Germinal center (tissue), 1 donor: Measurements from ENCODE around the gene SCART1.
"Not testable (repeated sequence)": the region's sequence is repeated elsewhere in the genome, so short reads cannot be mapped to it uniquely, and the experiment has no call there.

ENCODE experiments used
- DNase-seq: peaks from one replicate; pipeline ENCODE4 v3.0.0; 2012; ENCODE audit warnings: mixed read lengths, low spot score

Gene SCART1

DNA sequence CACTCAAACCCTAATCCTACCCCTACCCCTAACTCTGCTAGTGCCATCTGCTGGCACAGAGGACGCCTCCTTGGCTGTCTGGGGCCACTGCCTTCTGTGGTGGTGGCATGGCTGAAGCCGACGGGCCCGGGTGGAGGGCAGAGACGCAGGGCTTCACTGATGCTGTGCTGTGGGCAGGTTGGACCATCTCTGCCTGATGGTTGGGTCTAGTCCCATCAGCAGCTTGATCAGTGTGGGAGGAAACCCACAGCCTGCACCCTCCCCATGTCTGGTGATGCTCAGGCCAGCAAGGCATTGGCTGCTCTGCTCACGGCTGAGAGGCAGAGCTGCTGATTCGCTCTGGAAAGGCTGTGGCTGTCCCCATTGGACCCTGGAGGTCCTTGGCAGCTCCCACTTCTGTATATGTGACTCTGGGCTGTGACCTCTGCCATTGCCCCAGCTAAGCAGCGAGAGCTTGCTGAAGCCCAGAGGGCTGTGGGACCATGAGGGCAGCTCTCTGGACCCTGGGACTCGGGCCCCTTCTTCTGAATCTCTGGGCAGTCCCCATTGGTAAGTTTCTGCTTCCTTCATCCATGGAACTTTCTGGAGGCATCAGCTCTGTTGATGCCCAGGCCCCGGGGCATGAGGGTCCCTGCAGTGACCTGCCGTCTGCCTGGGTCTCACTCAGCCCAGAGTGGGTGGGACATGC is at the start of gene SCART1:
Gene SCART1, plus strand, starts transcription at position 430 of the 688 bp plus-strand sequence. Its CDS starts 53 bp downstream, at position 483.
- no peak for DNase-seq

DNA sequence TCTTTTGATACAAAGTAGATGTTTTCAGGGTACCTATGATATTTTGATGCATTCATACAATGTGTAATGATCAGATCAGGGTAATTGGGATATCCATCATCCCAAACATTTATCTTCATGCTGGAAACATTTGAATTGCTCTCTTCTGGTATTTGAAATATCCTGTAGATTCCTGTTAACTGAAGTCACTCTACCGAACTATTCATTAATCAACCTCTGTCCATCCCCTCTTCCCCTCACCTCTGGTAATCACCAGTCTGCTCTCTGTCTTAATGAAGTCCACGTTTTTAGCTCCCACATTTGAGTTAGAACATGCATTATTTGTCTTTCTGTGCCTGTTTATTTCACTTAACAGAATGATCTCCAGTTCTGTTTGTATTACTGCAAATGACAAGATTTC is 48.5 kb upstream of the SCART1 start:
- DNase-seq: no peak

DNA sequence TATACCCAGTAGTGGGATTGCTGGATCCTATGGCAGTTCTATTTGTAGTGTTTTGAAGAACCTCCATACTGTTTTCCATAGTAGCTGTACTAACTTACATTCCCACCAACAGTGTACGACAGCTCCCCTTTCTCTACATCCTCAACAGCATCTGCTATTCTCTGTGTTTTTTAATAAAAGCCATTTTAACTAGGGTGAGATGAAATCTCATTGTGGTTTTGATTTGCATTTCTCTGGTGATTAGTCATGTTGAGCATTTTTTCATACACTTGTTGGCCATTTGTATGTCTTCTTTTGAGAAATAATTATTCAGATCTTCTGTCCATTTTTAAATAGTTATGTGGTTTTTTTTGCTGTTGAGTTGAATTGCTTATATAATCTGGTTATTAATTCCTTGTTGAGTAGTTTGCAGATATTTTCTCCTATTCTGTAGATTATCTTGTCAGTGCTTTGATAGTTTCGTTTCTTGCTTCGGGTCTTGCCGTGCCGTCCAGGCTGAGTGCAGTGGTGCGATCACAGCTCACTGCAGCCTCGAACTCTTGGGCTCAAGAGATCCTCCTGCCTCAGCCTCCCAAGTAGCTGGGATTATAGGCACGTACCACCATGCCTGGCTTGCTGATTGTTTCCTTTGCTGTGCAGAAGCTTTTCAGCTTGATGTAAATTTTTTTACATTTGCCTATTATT is 47.8 kb upstream of the SCART1 start:
- no peak for DNase-seq

DNA sequence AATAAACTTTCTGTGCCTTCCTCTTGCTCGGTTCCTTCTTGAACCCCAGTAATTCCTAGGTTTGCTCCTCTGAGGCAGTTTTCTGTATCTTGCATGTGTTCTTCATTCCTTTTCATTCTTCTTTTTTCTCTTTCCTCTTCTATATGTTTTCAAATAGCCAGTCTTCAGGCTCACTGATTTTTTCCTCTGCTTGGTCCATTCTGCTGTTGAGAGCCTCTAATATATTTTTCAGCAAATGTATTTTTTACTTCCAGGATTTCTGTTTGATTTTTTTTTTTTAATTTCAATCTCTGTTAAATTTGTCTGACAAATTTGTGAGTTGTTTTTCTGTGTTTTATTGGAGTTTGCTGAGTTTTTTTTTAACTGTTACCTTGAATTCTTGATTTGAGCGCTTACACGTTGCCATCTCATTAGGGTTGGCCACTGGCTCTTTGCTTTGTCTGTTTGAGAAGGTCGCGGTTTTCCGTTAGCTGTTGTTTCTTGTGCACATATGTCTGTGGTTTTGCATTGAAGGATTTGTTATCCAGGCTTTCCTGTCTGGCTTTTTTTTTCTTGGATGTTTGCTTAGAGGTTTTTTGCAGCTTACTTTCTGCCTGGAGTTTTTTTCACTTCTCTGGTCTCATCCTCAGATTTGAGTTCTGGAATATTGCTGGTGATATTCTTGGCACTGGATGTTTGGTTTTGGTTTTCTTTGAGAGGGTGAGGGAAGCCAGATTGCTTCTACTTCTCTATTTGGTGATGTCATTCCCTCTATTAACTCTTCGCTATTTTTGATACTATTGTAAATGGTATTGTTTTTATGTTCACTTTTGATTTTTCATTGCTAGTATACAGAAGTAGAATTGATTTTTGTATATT is 42.0 kb upstream of the SCART1 start:
- no peak for DNase-seq

DNA sequence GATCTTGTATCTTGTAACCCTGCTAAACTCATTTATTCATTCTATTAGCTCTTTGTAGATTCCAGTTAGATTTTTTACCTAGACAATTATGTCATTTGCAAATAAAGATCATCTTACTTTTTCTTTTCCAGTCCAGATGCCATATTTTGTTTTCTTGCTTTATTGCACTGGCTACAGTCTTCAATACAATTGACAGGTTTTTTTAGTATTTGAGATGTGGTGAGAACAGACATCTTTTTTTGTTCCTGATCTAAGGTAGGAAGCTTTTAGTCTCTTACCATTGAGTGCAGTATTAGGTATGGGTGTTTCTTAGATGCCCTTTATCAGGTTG is 41.4 kb upstream of the SCART1 start:
- DNase-seq: no peak

DNA sequence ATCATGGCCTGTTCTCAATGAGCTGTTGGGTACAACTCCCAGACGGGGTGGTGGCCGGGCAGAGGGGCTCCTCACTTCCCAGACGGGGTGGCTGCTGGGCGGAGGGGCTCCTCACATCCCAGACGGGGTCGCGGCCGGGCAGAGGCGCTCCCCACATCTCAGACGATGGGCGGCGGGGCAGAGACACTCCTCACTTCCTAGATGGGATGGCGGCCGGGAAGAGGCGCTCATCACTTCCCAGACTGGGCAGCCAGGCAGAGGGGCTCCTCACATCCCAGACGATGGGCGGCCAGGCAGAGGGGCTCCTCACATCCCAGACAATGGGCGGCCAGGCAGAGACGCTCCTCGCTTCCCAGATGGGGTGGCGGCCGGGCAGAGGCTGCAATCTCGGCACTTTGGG is 39.3 kb upstream of the SCART1 start:
- DNase-seq: not testable (repeated sequence)

DNA sequence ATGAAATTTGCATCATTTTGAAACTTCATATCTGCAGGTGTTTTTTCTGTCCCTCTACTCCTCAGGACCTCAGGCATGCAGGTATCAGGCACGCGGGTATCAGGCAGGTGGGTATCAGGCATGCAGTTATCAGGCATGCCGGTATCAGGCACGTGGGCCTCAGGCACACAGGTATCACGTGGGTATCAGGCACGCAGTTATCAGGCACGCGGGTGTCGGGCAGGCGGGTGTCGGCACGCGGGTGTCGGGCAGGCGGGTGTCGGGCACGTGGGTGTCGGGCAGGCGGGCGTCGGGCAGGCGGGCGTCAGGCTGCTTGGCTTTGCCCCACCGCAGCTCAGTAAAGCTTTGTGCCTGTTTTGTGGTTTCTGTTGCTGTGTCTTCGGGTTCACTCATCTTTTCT is 38.0 kb upstream of the SCART1 start:
- no peak for DNase-seq

DNA sequence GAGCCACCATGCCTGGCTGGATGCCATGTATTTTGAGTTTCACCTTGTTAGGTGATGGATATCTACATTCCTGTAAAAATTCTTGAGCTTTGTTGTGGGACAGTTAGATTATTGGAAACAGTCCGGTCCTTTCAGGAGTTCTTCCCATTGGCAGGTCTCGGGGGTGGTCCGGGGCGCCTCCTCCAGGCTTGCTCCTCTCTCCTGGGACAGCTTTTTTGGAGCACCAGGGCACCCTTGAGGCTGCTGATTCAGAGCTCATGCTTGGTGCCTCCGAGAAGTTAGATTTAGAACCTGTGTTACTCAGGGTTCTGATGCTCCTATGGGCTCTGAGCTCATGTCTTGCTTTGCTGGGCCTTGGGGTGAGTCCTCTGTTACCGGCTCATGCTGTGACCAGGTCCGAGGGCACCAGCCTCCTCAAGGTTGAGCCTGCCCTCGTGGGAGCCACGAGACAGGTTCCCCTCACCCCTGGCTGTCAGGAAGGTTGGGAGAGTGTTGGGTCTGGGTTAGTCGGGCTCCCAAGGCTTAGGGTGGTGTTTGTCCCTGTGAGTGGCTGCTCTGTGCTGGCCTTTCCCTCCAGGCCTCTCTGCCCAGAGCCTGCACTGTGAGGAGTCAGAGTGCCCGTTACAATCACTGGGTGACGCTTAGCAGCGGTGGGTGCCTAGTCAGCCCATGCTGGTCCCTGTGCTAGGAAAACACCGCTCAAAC is 35.3 kb upstream of the SCART1 start:
- DNase-seq: no peak

DNA sequence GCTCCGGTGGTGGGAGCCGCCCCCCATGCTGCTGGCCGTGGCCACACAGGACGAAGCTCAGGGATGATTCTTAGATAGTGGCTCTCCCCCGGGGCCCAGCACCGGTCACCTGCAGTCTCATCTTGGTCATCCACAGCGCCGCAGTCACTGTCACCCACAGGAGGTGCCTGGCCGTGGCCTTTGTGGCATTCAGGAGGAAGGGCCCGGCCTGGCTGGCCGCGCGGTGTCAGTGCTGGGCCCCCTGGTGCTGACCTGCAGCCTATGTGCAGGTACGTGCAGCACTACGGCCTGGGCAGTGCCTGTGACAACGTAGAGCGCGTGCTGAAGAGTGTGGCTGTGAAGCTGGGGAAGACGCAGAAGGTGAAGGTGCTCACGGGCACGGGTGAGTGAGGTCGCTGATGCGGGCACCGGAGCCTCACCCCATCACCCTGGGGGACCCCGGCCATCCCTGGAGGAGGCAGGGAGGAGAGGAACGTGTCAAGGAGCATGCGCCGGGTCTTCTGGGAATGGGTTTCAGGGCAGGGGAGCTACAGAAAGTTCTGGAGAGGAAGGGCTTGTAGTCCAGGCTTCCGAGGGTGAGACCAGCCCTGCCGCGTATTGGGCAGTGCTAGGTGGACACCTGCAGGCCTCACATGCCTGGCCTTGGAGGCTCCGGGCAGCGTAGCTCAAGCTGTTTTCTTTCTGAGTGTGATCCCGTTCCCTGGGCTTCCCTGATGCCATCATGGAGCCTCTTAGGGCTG is 34.4 kb upstream of the SCART1 start:
- DNase-seq: no peak

DNA sequence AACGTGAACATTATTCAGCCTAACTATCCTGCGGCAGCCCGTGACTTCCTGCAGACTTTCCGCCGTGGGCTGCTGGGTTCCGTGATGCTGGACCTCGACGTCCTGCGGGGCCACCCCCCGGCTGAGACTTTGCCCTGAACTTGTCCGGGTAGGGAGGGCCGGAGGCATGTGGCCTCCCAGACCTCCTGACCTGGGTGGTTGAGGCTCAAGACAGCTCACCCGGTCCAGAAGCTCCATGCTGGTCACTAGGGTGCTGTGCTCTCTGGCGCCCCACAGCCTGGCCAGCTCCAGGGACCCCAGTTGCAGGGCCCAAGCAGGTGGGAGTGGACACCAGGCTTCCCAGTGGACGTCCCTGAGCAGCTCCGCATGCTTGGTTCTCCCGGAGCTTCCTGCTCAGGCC is 33.7 kb upstream of the SCART1 start:
- DNase-seq: no peak

DNA sequence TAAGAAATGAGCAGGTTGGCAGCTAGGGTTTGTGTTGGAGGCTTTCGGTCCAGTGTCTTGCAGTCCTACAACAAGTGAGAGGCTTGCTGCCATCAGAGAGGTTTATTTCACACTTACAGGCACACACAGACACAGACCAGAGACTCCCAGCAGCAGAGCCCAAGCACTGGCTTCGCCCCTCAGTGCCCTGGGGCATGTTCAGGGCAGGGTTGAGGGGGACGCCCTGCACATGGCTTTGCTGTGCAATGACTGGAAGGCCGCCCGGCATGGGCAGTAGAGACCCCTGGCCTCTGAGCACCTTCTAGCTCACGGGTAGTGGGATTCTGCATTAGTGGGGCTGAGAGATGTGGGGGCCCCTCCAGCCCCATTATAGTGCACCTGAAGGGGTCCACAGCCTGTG is 33.2 kb upstream of the SCART1 start:
- DNase-seq: no peak

DNA sequence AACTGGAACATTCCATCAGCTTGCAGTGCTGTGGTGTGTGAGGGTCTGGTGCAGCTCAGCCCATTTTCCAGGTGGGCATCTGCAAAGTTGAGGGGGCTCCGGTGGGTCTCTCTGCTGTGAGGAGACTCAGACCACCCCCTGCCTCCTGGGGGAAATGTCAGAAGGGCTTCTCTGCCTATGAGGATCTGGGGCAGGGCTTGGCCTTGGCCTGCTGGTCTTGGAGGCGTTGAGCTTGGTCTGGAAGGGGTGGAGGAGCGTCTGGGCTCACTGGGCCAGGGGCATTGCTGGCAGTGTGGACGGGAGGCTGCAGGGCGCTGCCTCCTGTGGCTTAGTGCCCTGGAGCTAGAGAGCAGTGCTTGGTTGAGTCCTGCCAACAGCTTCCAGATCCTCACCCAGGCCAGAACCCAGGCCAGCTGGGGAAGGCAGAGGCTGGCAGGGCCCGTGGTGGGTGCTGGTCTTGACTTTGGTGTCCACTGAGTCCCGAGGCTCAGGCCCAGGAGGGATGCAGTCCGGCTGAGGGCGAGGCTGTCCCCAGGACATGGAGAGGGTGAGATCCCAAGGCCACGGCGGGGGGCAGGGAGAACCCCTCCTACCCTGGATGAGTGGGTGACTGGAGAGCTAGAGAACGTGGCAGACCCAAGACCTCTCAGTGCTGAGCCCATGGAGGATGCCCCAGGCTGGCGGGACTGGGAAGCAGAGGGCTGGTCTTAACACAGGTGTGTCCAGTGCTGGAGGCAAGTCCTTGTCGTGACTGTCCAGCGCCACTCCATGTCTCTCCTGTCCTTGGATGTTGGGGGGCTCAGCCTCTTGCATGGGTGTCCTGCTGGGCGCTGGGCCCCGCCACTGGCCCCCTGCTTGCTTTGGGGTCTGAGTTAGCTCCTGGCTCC is 32.2 kb upstream of the SCART1 start:
- DNase-seq: peak; percentile 3

DNA sequence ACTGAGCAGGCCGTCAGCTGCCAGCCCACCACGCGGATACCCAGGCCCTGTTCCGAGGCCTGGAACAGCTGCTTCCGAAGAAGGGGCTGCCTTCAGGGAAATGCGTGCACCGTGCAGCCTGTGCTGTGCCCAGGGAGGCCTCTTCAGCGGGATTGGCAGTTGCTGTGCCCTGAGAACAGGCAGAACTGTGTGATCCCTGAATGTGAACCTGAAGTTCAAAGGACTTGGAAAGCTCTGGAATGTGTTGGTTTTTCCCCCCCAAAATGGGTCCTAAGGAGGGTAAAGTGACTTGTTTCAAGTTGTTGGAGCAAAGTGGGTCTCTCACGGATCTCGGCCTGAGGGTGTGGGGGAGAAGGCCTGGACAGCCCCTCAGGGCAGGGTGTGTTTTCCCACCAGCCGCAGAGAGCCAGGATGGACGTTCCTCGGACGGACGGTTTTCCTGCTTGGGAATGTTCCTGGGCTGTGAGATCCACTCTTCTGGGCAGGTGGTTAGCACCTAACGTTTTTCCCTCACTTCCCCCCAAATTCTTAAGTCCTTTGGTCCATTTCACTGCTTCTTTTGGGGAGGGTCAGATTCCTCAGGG is 31.4 kb upstream of the SCART1 start:
- DNase-seq: no peak

DNA sequence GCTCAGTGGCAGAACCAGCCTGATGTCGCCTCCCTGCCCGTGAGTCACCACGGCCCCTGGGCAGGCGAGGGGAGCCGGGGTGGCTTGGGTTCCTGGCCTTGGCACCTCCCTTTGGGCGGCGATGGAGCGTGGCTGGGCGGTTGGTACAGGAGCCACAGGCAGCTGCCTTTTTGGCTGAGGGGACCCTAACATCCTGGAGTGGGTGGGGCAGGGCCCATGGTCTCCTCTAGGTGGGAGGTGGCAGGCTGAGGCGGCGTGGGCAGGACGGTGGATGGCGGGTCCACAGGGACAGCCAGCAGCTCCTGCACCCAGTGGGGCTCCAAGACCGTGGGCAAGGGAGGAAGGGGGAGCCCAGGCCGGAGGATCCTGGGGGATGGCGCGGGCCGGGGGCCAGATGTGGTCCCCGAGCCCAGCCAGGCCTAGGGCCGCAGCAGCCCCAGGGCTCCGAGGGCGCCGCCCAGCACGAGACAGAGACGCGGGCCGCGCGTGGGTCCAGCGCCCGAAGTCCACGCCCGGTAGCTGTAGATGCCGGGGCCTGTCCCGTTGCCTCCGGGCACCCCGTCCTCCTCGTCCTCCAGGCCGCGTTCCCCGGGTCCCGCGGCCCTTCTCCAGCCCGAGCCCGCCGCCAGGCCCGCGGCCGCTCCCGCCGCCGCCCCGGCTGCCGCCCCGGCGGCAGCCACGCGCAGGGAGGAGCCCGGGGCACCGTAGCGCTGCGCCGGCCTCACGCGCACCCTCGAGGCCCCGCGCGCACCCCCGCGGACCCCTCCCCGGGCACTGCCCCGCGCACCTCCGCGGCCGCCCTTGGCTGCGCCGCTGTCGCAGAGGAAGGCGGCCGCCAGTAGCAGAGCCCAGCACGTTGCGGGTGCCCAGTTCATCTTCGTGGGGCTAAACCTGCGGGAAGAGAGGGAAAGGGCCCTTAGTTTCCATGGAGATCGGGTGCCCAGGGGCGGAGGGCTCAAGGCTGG is 30.7 kb upstream of the SCART1 start:
- DNase-seq: no peak

DNA sequence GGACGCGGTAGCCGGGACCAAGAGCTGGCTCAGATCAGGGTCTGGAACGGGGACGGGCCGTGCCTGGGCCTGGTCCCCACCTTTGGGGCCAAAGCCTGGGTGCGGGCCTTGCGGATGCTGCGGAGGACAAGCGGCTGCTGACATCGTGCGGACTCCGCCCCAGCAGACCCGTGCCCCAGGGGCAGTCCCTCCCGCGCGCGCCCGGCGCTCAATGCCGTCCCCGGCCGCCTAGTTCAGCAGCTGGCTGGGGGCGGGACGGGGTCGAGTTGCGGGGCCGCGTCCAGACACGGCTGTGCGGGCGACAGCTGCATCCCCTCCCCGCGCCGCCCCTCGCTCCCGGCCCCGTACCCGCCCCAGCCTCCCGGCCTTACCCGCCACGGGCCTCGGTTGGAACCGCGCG is 29.6 kb upstream of the SCART1 start:
- DNase-seq: not testable (repeated sequence)

DNA sequence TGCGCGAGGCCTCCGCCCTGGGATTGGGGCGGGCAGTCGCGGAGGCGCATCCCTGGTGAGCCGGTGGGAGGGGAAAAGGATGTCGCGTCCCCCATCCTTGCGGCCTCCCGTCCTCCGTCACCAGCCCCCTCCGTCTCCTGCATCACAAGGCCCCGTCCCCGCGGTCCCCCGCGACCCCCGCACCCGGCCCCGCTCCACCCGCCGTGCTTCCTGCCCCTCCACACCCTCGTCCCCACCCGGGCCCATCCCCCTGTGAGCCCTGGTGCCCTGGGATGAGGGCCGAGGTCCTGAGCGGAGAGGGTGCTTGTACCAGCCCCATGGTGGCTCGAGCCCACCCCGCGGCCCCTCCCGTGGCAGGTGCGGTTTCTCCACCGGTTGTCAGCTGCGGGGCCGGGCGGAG is 29.1 kb upstream of the SCART1 start, which contains the start of gene SPRN:
Gene SPRN, minus strand, starts transcription at position 25 of the 400 bp plus-strand sequence. CDS start 944 bp downstream, outside the sequence.
- not testable (repeated sequence) for DNase-seq

DNA sequence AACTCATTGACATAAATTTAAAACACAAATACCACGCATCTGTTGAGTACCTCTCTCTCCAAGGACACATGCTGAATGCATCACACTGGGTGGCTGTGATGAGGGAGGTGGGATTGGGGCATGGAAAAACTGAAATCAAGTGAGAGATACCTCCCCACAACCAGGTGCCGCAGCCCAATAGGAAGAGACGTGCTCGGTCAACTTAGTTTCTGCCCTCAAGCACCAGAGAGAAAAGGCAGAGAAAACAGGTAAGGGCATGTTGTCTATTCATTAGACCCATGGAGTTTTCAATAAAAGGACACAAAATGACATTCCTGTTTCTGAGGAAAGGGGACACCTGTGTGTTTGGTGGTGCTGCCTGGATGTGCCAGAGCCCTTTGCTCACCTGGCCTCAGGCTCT is 24.2 kb upstream of the SCART1 start:
- not testable (repeated sequence) for DNase-seq

DNA sequence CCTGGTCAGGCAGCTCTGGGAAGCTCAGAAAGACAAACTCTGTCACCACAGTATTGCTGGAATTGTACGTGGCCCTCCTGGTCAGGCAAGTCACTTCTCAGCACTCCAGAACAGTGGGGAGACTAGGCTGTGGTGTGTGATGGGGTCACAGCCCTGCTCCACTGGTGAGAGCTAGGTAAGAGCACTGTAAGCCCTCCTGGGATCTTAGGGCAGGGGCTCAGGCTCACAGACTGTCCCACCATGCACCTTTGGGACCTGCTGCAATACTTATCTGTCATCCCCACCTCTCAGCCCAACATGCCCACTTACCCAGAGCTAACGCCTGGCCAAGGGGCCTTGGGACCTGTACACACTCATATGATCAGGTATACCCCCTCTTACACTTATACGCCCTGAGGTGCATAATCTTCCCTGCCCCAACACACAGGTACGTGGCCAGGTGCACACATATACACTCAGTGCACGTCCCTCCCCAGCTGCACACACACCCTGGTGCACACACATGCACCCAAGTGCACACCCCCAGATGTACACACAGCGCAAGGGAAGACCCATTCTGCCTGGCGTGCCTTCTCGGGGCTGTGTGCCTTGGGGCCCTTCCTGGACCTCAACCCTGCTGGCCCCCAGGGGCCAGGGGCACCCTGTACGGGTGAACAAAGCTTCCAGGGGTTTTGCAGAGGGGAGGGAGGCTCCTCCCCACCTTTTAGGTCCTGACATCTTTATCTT is 21.7 kb upstream of the SCART1 start:
- DNase-seq: not testable (repeated sequence)
